Measurements from ENCODE around the gene MOCS1. TPM values are rescaled to one million over a fixed set of nuclear protein-coding genes. Genes with fewer than 3 reads are reported as not detected.

MOCS1 gene
- total RNA-seq, 1 donor from 2014 or later, result 11.3 TPM

GRCh38 chr6:39886871-39887270, 47.4 kb downstream of the MOCS1 start:
- Histone ChIP-seq H3F3A (ENCODE audit: low read depth) (no peaks in the 10 kb centered on the region), H3K9me3 (ENCODE audit: low read depth) (no peaks in the 10 kb centered on the region), H3K4me3 (no peak overlapping the region), H3K9ac (no peak overlapping the region), H3K79me2 (ENCODE audit: low read depth) (no peaks in the 10 kb centered on the region), H3K27ac (no peak overlapping the region), H3K4me2 (no peak overlapping the region), H2AFZ (replicated peaks) (no peak overlapping the region), H4K20me1 (ENCODE audit: low read depth) (no peaks in the 10 kb centered on the region), H3K36me3 (no peaks in the 10 kb centered on the region), H3K4me1 (no peaks in the 10 kb centered on the region), H3K27me3 (no peaks in the 10 kb centered on the region)
- H3K4me3 Mint-ChIP-seq, result no peak overlapping the region
- H3K27ac Mint-ChIP-seq, result no peak overlapping the region
- DNase-seq (ENCODE audit: low spot score), result no peak
- peaks cover 20% of the 10 kb centered on the region for H3K4me1 Mint-ChIP-seq
- no peak for TF ChIP-seq EZH2phosphoT487 (IDR thresholded peaks at IDR 0.05)
- no peaks in the 10 kb centered on the region for H3K36me3 Mint-ChIP-seq
- peaks cover 11% of the 10 kb centered on the region for H3K27me3 Mint-ChIP-seq (ENCODE audit: insufficient read depth, low read depth)
- H3K9me3 Mint-ChIP-seq, result no peaks in the 10 kb centered on the region

DNA sequence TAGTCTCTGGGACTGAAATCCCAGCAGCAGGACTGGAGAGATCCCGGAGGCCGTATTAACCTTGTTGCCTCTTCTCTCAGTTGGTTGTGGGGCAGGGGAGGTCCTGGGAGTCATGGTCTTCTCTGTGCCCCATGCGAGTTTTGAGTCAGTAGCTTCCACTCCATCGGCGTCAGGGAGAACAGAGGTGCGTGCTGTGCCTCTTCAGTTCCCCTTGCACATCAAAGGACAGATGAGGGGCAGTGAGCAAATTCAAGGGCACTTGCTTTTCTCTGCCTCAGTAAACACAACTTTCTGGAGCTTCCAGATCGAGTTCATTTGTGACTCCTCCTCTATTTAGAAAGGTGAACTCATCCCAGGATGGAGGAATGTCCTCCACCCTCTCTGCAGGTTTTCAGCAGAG, 48.6 kb downstream of the MOCS1 start:
- H3K4me3 Mint-ChIP-seq, result no peak overlapping the region
- no peak overlapping the region for H2AFZ ChIP-seq (replicated peaks)

GRCh38 chr6:39884696-39885095, 49.6 kb downstream of the MOCS1 start:
- Histone ChIP-seq H3K36me3 (no peaks in the 10 kb centered on the region), H3K4me1 (no peaks in the 10 kb centered on the region), H3K9ac (no peak overlapping the region), H3F3A (ENCODE audit: low read depth) (no peaks in the 10 kb centered on the region), H3K27me3 (no peaks in the 10 kb centered on the region), H4K20me1 (ENCODE audit: low read depth) (no peaks in the 10 kb centered on the region), H3K9me3 (ENCODE audit: low read depth) (no peaks in the 10 kb centered on the region), H3K27ac (no peak overlapping the region), H2AFZ (replicated peaks) (no peak overlapping the region), H3K4me2 (no peak overlapping the region), H3K4me3 (no peak overlapping the region), H3K79me2 (ENCODE audit: low read depth) (no peaks in the 10 kb centered on the region)
- no peaks in the 10 kb centered on the region for H3K9me3 Mint-ChIP-seq
- H3K4me1 Mint-ChIP-seq, result peaks cover 20% of the 10 kb centered on the region
- no peaks in the 10 kb centered on the region for H3K36me3 Mint-ChIP-seq
- TF ChIP-seq CTCF (IDR thresholded peaks at IDR 0.05), result no peak
- TF ChIP-seq EZH2 (IDR thresholded peaks at IDR 0.05), result no peak
- TF ChIP-seq EZH2phosphoT487 (IDR thresholded peaks at IDR 0.05), result no peak
- no peak overlapping the region for H3K4me3 Mint-ChIP-seq
- H3K27ac Mint-ChIP-seq, result no peak overlapping the region
- H3K27me3 Mint-ChIP-seq (ENCODE audit: insufficient read depth, low read depth), result peaks cover 12% of the 10 kb centered on the region
- DNase-seq (ENCODE audit: low spot score), result no peak

More for the DNA sequence above, 48.6 kb downstream of the MOCS1 start:
- H3K9me3 Mint-ChIP-seq, result no peaks in the 10 kb centered on the region
- no peaks in the 10 kb centered on the region for H4K20me1 ChIP-seq (ENCODE audit: low read depth)
- H3F3A ChIP-seq (ENCODE audit: low read depth), result no peaks in the 10 kb centered on the region
- H3K36me3 Mint-ChIP-seq, result no peaks in the 10 kb centered on the region
- DNase-seq (ENCODE audit: low spot score), result no peak
- H3K4me2 ChIP-seq, result no peak overlapping the region
- no peaks in the 10 kb centered on the region for H3K36me3 ChIP-seq
- no peak overlapping the region for H3K27ac Mint-ChIP-seq
- H3K9me3 ChIP-seq (ENCODE audit: low read depth), result no peaks in the 10 kb centered on the region
- no peak overlapping the region for H3K27ac ChIP-seq
- H3K27me3 ChIP-seq, result no peaks in the 10 kb centered on the region
- H3K79me2 ChIP-seq (ENCODE audit: low read depth), result no peaks in the 10 kb centered on the region
- H3K4me3 ChIP-seq, result no peak overlapping the region
- no peaks in the 10 kb centered on the region for H3K4me1 ChIP-seq
- peaks cover 20% of the 10 kb centered on the region for H3K4me1 Mint-ChIP-seq
- no peak overlapping the region for H3K9ac ChIP-seq
- H3K27me3 Mint-ChIP-seq (ENCODE audit: insufficient read depth, low read depth), result peaks cover 12% of the 10 kb centered on the region
- TF ChIP-seq CTCF (IDR thresholded peaks at IDR 0.05) (no peak), EZH2phosphoT487 (IDR thresholded peaks at IDR 0.05) (no peak), EZH2 (IDR thresholded peaks at IDR 0.05) (no peak)

- DNase-seq (ENCODE audit: low spot score), result no peak
- Histone ChIP-seq H2AFZ (replicated peaks) (no peak overlapping the region), H3K36me3 (no peaks in the 10 kb centered on the region), H3K9me3 (ENCODE audit: low read depth) (no peaks in the 10 kb centered on the region), H3K4me3 (no peak overlapping the region), H3K4me2 (no peak overlapping the region), H3K4me1 (no peaks in the 10 kb centered on the region), H3F3A (ENCODE audit: low read depth) (no peaks in the 10 kb centered on the region), H3K9ac (no peak overlapping the region), H3K79me2 (ENCODE audit: low read depth) (no peaks in the 10 kb centered on the region), H3K27me3 (no peaks in the 10 kb centered on the region), H4K20me1 (ENCODE audit: low read depth) (no peaks in the 10 kb centered on the region), H3K27ac (no peak overlapping the region)
- H3K4me1 Mint-ChIP-seq, result peaks cover 11% of the 10 kb centered on the region
- H3K9me3 Mint-ChIP-seq, result no peaks in the 10 kb centered on the region
- no peaks in the 10 kb centered on the region for H3K36me3 Mint-ChIP-seq
- TF ChIP-seq CTCF (IDR thresholded peaks at IDR 0.05) (no peak), EZH2phosphoT487 (IDR thresholded peaks at IDR 0.05) (no peak), EZH2 (IDR thresholded peaks at IDR 0.05) (no peak)
- no peak overlapping the region for H3K27ac Mint-ChIP-seq
- no peak overlapping the region for H3K4me3 Mint-ChIP-seq
- H3K27me3 Mint-ChIP-seq (ENCODE audit: insufficient read depth, low read depth), result peaks cover 11% of the 10 kb centered on the region
These were observed 51.7 kb downstream of the MOCS1 start for GRCh38 chr6:39882531-39882899.
